PFSK-1 (cell line): ENCODE measurements around the gene ADARB1.

Source experiments
- FOXP2 ChIP-seq: optimal IDR thresholded peaks from 2 replicates; pipeline ENCODE3; 2011; ENCODE audit warnings: borderline replicate concordance, control low read depth, inconsistent platforms; ENCODE audit not compliant: insufficient read depth; ENCODE audit errors: extremely low read length, extremely low read depth
- POLR2AphosphoS5 ChIP-seq: IDR thresholded peaks from 2 replicates; pipeline ENCODE4 v1.6.1; 2012; ENCODE audit warnings: low read depth, mild to moderate bottlenecking, control low read depth, low read length, moderate library complexity
- REST ChIP-seq, 2 experiments: IDR thresholded peaks; 2 replicates each; pipeline versions ENCODE4 v1.6.1 to v1.8.0; 2011 to 2012; ENCODE audit warnings: low read depth in 2 of 2, low read length in 2 of 2, control low read depth in 1 of 2, inconsistent platforms in 1 of 2, mild to moderate bottlenecking in 1 of 2, moderate library complexity in 1 of 2; ENCODE audit not compliant: insufficient read depth in 1 of 2
- SIN3A ChIP-seq: IDR thresholded peaks from 2 replicates; pipeline ENCODE4 v1.6.1; 2012; ENCODE audit warnings: mild to moderate bottlenecking, low read length, moderate library complexity, borderline replicate concordance; ENCODE audit not compliant: insufficient read depth
- TAF1 ChIP-seq: IDR thresholded peaks from 2 replicates; pipeline ENCODE4 v1.6.1; 2012; ENCODE audit warnings: low read length, control low read depth, borderline replicate concordance; ENCODE audit not compliant: insufficient read depth

ADARB1 gene

GRCh38 chr21:45234965-45235364 is 160.6 kb downstream of the ADARB1 start:
- TF ChIP-seq TAF1: no peak
- no peak for TF ChIP-seq POLR2AphosphoS5
- TF ChIP-seq REST (IDR thresholded peaks at IDR 0.05; ENCODE audit: insufficient read depth in 1 of 2, low read depth in 2 of 2, low read length in 2 of 2): no peak
- TF ChIP-seq FOXP2: no peak
- no peak for TF ChIP-seq SIN3A

- no peak for TF ChIP-seq REST (IDR thresholded peaks at IDR 0.05; ENCODE audit: insufficient read depth in 1 of 2, low read depth in 2 of 2, low read length in 2 of 2)
Measured at GRCh38 chr21:45235488-45235887, 161.1 kb downstream of the ADARB1 start.

GRCh38 chr21:45236481-45236880 is 162.1 kb downstream of the ADARB1 start:
- TF ChIP-seq FOXP2 (no peak), TAF1 (no peak)

- TF ChIP-seq REST (IDR thresholded peaks at IDR 0.05; ENCODE audit: insufficient read depth in 1 of 2, low read depth in 2 of 2, low read length in 2 of 2) (no peak), TAF1 (no peak), FOXP2 (no peak), SIN3A (no peak), POLR2AphosphoS5 (no peak)
Measured at GRCh38 chr21:45237401-45237800, 163.0 kb downstream of the ADARB1 start.

- TF ChIP-seq TAF1 (no peak), SIN3A (no peak), REST (IDR thresholded peaks at IDR 0.05; ENCODE audit: insufficient read depth in 1 of 2, low read depth in 2 of 2, low read length in 2 of 2) (no peak), FOXP2 (no peak), POLR2AphosphoS5 (no peak)
Measured at GRCh38 chr21:45241357-45241756, 167.0 kb downstream of the ADARB1 start.

GRCh38 chr21:45243603-45244002 is 169.2 kb downstream of the ADARB1 start:
- TF ChIP-seq POLR2AphosphoS5 (no peak), FOXP2 (no peak), TAF1 (no peak), SIN3A (no peak), REST (IDR thresholded peaks at IDR 0.05; ENCODE audit: insufficient read depth in 1 of 2, low read depth in 2 of 2, low read length in 2 of 2) (no peak)
